HG02571 (cell line): ENCODE data around the gene WDR46.
"Not testable (repeated sequence)": the region's sequence is repeated elsewhere in the genome, so short reads cannot be mapped to it uniquely, and the experiment has no call there.

Source experiments
- ATAC-seq: cut with Tn5 transposase; IDR thresholded peaks from one replicate; pipeline ENCODE4 v1.9.1; 2021; ENCODE audit warnings: mild to moderate bottlenecking, moderate library complexity; ENCODE audit not compliant: unreplicated experiment

The WDR46 gene

GRCh38 chr6:33271468-33272274, 17.4 kb downstream of the WDR46 start, which contains the start of the genes RPS18 and VPS52:
TSS of gene RPS18 (plus strand) at chr6:33272075. CDS start at chr6:33272120, 45 bp downstream.
TSS of gene VPS52 (minus strand) at chr6:33271876. CDS start at chr6:33271675, 201 bp downstream.
- ATAC-seq, result peak; percentile 83

GRCh38 chr6:33271117-33271467, 17.9 kb downstream of the WDR46 start:
- ATAC-seq, result peak; percentile 5

GRCh38 chr6:33264015-33264414, 25.0 kb downstream of the WDR46 start:
- ATAC-seq, result no peak

GRCh38 chr6:33262490-33262889, 26.5 kb downstream of the WDR46 start:
- not testable (repeated sequence) for ATAC-seq

- ATAC-seq, result no peak
These were observed 30.0 kb downstream of the WDR46 start for GRCh38 chr6:33259032-33259431.

GRCh38 chr6:33254591-33254990, 34.4 kb downstream of the WDR46 start:
- no peak for ATAC-seq

GRCh38 chr6:33252759-33253158, 36.3 kb downstream of the WDR46 start:
- no peak for ATAC-seq

- no peak for ATAC-seq
These were observed 37.5 kb downstream of the WDR46 start for GRCh38 chr6:33251395-33252012.

GRCh38 chr6:33250731-33251130, 38.3 kb downstream of the WDR46 start:
- ATAC-seq, result no peak

GRCh38 chr6:33249732-33250630, 39.1 kb downstream of the WDR46 start:
- ATAC-seq, result no peak

- peak; percentile 86 for ATAC-seq
These were observed 39.9 kb downstream of the WDR46 start for GRCh38 chr6:33248932-33249731.

GRCh38 chr6:33248643-33248931, 40.5 kb downstream of the WDR46 start:
- peak; percentile 3 for ATAC-seq

GRCh38 chr6:33247977-33248642, 40.9 kb downstream of the WDR46 start:
- no peak for ATAC-seq

GRCh38 chr6:33243476-33243875, 45.6 kb downstream of the WDR46 start:
- no peak for ATAC-seq

- no peak for ATAC-seq
These were observed 47.1 kb downstream of the WDR46 start for GRCh38 chr6:33241968-33242367.

- no peak for ATAC-seq
These were observed 51.3 kb downstream of the WDR46 start for GRCh38 chr6:33237741-33238140.

- no peak for ATAC-seq
These were observed 52.2 kb downstream of the WDR46 start for GRCh38 chr6:33236852-33237251.

- ATAC-seq, result no peak
These were observed 52.7 kb downstream of the WDR46 start for GRCh38 chr6:33236328-33236727.

- ATAC-seq, result no peak
These were observed 53.8 kb downstream of the WDR46 start for GRCh38 chr6:33235221-33235634.
